HG02885 (cell line): ENCODE measurements around the gene STARD7.
A peak's percentile ranks its signal among the peaks of the same experiment; 100 is the strongest.

Experiments used
- ATAC-seq: cut with Tn5 transposase; IDR thresholded peaks from one replicate; pipeline ENCODE4 v1.9.1; 2021; ENCODE audit warnings: mild to moderate bottlenecking; ENCODE audit not compliant: unreplicated experiment, poor library complexity

STARD7 gene

DNA sequence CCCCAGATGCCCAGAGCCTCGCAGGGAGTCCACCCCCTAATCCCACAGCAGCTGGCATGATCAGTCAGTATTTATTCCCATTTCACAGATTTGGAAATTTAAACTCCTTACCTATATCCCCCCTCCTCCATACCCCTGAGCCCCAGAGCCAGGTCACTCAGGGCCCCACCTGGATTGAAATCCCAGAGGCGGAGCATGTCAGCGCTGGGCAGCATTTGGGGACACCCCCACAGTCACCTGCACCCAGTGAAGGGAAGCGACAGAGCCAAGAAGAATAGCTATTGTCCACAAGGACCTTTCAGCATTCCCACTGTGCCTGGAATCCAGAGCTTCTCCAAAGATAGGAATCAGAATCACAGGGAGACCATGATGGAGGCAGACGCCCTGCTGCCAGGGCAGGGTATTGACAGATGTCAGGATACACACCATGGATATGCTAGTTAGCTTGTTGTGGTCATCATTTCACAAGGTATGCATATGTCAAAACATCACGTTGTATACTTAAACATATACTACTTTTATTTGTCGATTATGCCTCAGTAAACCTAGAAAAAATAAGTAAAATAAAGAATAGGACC lies 69.4 kb downstream of the STARD7 start:
- ATAC-seq = no peak

DNA sequence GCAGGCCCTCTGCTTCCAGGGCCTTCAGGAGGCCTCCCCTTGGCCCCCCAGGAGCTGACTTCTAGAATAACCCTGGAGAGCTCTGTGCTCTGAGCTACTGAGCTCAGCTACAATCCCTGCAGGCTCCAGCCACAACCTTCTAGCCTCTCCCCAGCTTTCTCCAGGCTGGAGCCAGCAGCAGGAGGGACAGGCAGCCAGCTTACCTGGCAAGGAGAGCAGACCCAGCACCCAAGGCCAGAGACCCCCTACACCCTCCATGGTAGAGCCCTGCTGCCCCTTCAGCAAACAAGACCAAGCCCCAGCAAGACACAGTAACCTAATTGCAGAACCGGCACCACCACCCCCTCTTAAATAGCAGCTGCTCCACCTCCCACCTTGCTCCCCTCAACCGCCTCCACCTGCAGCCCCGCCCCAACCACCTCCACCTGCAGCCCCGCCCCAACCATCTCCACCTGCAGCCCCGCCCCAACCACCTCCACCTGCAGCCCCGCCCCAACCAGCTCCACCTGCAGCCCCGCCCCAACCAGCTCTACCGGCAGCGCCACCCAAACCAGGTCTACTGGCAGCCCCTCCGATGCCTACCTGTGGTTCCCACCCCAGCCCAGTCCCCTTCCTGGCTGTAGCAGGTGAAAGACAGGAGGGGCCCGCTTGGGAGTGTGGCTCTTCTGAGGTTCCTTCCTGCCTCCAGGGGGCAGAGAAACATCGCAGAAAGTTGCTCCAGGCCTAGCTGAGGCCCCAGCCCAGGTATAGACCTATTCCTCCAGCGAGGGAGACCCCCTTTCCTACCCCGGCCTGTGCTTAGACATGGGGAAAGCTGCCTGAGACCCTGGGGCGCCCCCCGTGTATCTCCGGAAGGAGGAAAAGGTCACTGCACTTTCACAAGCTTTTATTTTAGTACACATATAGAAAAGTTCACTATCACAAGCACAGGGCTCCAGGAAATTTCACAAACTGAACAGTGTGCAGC lies 70.2 kb downstream of the STARD7 start, which contains the start of gene ASTL:
Gene ASTL, minus strand, starts transcription at position 324 of the 967 bp plus-strand sequence. Its CDS starts 66 bp downstream, at position 258.
- ATAC-seq = peak; percentile 34

DNA sequence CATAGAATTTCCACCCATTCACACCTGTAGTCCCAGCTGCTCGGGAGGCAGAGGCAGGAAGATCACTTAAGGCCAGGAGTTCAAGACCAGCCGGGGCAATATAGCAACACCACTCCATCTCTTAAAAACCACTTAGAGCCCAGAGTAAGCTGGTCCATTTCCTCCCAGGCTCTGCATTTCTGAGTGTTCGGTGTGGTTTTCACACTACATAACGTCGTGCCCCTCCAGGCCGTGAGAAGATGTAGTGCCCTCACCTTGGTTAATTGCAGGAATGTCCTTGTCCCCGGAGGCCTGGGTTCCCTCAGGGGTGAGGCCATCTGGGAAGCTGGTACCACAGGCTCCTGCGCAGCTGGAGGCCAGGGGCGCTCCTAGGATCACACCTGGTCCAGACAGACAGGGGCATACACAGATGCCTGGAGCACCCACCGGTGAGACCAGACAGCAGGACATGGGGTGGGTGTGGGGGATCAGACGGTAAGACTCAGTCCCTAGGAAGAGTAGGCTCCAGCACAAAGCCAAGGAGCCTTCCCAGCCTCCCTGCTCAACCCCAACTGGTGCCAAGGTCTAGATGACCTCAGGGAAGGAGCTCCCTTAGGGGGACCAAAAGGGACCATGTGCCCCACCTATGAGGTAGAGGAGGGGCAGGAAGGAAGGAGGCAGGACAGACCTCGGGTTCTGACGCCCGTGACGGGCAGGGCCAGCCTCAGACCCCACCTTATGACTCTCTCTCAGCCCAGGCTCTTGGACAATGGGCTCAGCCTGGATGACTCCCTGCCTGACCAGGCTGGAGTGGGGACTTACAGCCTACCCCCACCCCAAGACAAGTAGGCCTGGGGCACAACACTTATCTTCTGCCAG lies 71.1 kb downstream of the STARD7 start:
- no peak for ATAC-seq

DNA sequence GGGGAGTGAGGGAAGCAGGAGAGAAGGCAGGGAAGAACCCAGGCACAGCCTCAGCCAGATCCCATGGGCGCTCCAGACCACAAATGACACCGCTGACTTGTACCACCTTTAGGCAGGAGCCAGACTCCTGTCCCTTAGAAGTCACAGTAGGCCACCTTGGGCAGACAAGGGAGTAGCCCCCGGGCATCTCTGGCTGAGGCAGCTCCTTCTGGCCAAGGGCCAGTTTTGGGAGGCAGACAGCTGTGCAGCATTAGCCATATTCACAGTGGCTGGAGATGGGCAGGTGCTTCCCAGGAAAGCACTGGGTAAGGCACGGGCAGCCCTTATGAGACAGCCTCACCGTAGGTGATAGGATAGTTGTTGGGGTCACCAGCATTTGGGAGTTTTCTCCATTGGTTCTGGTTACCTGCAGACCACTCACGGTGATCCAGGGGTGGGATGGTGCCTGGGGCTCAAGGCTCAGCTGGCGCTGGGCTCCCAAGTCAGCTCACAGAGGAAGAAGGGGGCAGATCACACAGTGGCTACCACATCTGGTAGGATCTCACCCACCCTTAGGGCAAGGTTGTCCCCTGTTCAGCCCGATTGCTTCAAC lies 72.4 kb downstream of the STARD7 start:
- no peak for ATAC-seq

DNA sequence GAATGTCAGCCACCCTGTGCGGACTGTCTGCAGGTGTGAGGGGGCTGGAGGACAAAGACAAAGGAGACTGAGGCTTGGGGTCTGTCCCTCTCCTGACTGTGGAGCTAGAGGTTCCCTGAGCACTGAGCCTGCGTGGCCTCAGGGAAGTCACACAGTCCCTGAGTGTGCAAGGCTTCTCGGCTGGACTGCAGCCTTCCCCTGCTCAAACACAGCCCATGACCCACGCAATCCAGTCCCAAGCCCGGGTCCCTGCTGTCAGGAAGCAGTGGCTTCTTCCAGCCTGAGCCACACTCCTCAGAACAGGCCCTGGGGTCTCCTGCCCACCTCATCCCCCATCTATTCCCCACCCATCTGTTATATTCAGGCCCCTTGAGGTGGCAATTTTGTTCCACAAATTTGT lies 73.0 kb downstream of the STARD7 start:
- no peak for ATAC-seq

DNA sequence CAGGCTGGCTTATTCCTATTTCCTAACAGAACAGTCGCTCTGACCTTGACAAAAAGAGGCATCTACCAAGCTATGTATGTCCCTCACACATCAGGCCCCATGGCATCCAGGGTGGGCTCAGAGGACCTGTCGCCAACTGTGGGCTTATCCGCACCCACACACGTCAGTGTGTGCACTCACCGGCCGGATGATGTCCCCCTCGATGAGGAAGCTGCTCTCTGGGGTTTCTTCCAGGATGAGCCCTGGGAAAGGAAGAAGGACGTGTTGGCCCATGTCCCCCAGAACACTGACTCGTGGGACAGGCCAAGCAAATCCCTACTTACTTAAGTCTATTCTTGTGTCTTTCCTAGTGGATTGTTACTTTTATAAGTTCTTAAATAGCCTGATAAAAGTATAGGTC lies 73.5 kb downstream of the STARD7 start:
- no peak for ATAC-seq
